ENCODE results near the gene SLC22A16.

SLC22A16 gene

DNA sequence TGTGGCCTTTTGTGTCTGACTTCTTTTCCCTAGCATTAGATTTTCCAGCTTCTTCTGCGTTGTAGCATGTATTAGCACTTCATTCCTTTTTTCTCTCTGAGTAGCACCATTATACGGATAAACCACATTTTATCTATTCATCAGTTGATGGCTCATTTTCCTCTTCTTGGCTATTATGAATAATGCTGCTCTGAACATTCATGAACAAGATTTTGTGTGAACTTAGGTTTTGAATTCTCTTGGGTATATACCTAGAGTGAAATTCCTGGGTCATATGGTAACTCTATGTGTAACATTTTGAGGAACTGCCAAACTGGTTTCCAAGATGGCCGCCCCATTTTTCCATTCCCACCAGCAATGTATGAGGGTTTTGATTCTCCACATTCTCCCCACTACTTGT lies 28.7 kb downstream of the SLC22A16 start:
- Histone ChIP-seq H3K4me1 (ENCODE audit: control insufficient read depth, insufficient read depth, low read length, poor library complexity, severe bottlenecking) (no peaks in the 10 kb centered on the region), H3K27ac (ENCODE audit: low read depth, low read length, severe bottlenecking) (no peak overlapping the region), H3K4me3 (ENCODE audit: extremely low read depth, insufficient read depth, low read length, poor library complexity, severe bottlenecking) (no peak overlapping the region), H3K9me3 (ENCODE audit: control insufficient read depth, low read length) (no peaks in the 10 kb centered on the region), H3K36me3 (ENCODE audit: control insufficient read depth, insufficient read depth, low read length) (no peaks in the 10 kb centered on the region)
- WGBS, 2 experiments (ENCODE audit: insufficient coverage in 2 of 2): 84 to 100% methylated on average over 1 to 2 of the region's 3 CpGs

DNA sequence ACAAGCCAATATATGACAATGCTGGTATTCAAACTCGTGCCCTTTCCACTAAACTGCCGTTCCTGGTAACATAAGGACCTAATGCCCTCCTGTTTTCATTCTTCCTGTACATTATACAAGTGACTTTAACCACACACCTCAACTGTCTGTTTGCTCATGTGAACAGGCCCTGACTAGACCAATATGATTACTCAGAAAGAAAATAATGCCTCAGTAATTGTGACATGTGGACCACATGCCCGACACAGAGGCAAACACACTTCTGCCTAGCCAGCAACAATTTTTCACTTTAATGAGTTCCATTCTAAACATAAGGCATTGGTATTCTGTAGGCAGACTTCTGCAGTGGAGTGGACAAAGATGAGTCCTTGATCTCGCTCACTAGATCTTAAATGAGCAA lies 30.0 kb downstream of the SLC22A16 start:
- Histone ChIP-seq H3K36me3 (ENCODE audit: control insufficient read depth, insufficient read depth, low read length) (no peaks in the 10 kb centered on the region), H3K9me3 (ENCODE audit: control insufficient read depth, low read length) (no peaks in the 10 kb centered on the region), H3K4me1 (ENCODE audit: control insufficient read depth, insufficient read depth, low read length, poor library complexity, severe bottlenecking) (no peaks in the 10 kb centered on the region), H3K4me3 (ENCODE audit: extremely low read depth, insufficient read depth, low read length, poor library complexity, severe bottlenecking) (no peak overlapping the region), H3K27ac (ENCODE audit: low read depth, low read length, severe bottlenecking) (no peak overlapping the region)
- 92 to 94% methylated on average over 2 to 3 of the region's 4 CpGs for WGBS, 2 experiments (ENCODE audit: insufficient coverage in 2 of 2)

DNA sequence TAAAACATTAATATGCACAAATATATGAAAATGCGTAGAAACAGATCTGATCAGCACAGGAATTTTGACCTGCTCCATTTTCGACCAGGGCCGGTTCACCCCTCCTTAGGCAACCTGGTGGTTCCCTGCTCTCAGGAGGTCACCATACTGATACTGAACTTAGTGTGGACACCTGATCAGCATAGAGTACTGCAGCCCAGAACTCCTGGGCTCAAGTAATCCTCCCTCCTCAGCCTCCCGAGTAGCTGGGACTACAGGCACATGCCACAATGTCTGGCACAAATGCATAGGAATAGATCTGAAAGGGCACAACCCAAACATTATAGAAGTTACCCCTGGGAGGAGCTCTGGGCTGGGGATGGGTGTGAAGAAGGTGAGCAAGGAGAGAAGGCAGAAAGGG lies 36.4 kb downstream of the SLC22A16 start:
- 92 to 95% methylated on average over 3 of the region's 4 CpGs for WGBS, 2 experiments (ENCODE audit: insufficient coverage in 2 of 2)
- Histone ChIP-seq H3K9me3 (ENCODE audit: control insufficient read depth, low read length) (no peaks in the 10 kb centered on the region), H3K4me3 (ENCODE audit: extremely low read depth, insufficient read depth, low read length, poor library complexity, severe bottlenecking) (no peak overlapping the region), H3K4me1 (ENCODE audit: control insufficient read depth, insufficient read depth, low read length, poor library complexity, severe bottlenecking) (no peaks in the 10 kb centered on the region), H3K36me3 (ENCODE audit: control insufficient read depth, insufficient read depth, low read length) (no peaks in the 10 kb centered on the region), H3K27ac (ENCODE audit: low read depth, low read length, severe bottlenecking) (no peak overlapping the region)

DNA sequence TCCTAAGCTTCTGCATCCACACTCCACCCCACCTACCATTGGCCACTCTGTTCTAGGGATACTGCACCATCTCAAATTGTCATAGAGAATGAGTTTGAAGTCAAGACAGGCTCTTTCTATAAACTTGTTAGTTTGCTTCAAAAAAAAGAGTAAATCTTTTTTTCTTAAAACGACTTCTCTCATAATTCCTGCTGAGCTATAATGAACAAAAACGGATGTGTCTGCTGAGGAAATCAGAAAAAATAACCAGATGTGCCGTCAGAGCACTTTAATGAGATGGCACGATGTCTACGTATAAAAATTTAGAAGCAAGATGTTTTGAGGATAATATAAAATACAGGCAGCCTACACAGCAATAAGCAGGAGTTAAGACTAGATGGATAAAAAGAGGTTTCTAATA lies 37.1 kb downstream of the SLC22A16 start:
- Histone ChIP-seq H3K4me1 (ENCODE audit: control insufficient read depth, insufficient read depth, low read length, poor library complexity, severe bottlenecking) (no peaks in the 10 kb centered on the region), H3K9me3 (ENCODE audit: control insufficient read depth, low read length) (no peaks in the 10 kb centered on the region), H3K4me3 (ENCODE audit: extremely low read depth, insufficient read depth, low read length, poor library complexity, severe bottlenecking) (no peak overlapping the region), H3K36me3 (ENCODE audit: control insufficient read depth, insufficient read depth, low read length) (no peaks in the 10 kb centered on the region), H3K27ac (ENCODE audit: low read depth, low read length, severe bottlenecking) (no peak overlapping the region)
- WGBS, 2 experiments (ENCODE audit: insufficient coverage in 2 of 2): 30 to 100% methylated on average over 2 to 3 of the region's 5 CpGs

DNA sequence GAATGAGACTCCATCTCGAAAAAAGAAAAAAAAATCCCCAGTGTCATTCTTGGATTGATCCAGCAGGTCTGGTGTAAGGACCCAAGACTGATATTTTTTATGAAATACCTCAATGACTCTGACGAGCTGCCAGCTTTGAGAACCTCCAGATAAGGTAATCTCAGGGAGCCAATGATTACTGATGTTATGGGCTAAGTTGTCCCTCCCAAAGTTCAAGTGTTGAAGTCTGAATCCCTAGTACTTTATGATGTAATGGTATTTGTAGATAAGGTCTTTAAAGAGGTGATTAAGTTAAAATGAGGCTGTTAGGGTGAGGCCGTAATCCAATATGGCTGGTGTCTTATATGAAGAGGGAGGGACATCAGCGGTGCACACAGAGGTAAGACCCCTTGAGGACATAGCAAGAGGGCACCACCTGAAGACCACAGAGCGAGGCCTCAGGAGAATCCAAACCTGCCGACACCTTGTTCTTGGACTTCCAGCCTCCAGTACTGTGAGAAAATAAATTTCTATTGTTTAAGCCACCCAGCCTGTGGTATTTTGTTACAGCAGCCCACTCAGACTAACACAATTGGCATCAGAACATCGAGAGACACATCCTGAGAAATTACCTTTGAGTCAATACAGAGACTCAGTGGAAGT lies 41.3 kb downstream of the SLC22A16 start:
- Histone ChIP-seq H3K27ac (ENCODE audit: low read depth, low read length, severe bottlenecking) (no peak overlapping the region), H3K4me3 (ENCODE audit: extremely low read depth, insufficient read depth, low read length, poor library complexity, severe bottlenecking) (no peak overlapping the region), H3K36me3 (ENCODE audit: control insufficient read depth, insufficient read depth, low read length) (no peaks in the 10 kb centered on the region), H3K9me3 (ENCODE audit: control insufficient read depth, low read length) (no peaks in the 10 kb centered on the region), H3K4me1 (ENCODE audit: control insufficient read depth, insufficient read depth, low read length, poor library complexity, severe bottlenecking) (no peaks in the 10 kb centered on the region)
- WGBS, 2 experiments (ENCODE audit: insufficient coverage in 2 of 2): 94 to 100% methylated on average over 3 to 4 of the region's 7 CpGs

DNA sequence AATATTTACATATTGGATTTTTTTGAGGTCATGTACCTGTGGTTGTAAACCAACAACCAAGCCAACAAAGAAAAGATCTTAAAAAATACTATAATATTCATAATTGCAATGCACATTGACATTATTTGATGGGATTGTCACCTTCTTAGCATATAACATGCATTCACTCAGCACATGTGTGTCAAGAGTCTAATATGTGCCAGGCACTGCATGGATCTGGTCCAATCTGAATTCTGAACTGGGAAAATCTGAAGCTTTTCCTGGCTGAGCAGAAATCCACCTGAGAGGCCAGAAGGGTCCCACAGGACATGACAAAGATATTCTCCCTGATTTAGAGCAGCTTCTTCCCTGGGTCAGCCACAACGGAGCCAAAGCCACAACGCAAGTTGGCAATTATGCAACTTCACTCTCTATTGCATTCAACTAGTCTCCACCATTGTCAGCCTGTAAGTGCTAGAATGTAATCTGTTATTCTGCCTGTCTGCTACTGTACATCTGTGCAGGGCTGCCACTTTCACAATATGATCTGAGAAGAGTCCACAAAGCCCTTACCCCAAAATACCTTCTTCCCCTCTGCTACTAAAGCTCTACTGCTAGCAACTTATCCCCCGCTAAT lies 44.0 kb downstream of the SLC22A16 start:
- Histone ChIP-seq H3K9me3 (ENCODE audit: control insufficient read depth, low read length) (no peaks in the 10 kb centered on the region), H3K4me3 (ENCODE audit: extremely low read depth, insufficient read depth, low read length, poor library complexity, severe bottlenecking) (no peak overlapping the region), H3K36me3 (ENCODE audit: control insufficient read depth, insufficient read depth, low read length) (no peaks in the 10 kb centered on the region), H3K27ac (ENCODE audit: low read depth, low read length, severe bottlenecking) (no peak overlapping the region), H3K4me1 (ENCODE audit: control insufficient read depth, insufficient read depth, low read length, poor library complexity, severe bottlenecking) (no peaks in the 10 kb centered on the region)
- 92% methylated on average over 2 of the region's 3 CpGs; no CpG with 5 or more reads in 1 of the 2 experiments for WGBS, 2 experiments (ENCODE audit: insufficient coverage in 2 of 2)

DNA sequence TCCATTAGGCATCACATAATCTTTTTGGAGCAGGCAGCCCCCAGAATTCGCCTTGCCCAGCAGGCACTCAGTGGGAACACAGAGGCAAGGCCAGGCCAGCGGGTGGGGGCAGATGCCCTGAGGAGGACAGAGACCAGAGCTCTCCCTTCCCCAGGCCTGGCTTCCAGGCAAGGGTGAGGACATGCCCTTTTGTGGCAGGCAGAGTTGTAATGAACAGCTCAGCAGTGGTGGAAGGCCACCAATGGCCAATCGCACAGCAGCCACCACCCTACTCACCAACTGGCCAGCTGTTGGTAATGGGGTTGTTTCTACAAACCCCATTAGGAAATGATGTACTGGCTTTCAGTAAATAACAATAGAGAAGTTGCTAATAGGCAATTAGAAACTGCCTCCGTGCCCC lies 45.7 kb downstream of the SLC22A16 start:
- Histone ChIP-seq H3K4me3 (ENCODE audit: extremely low read depth, insufficient read depth, low read length, poor library complexity, severe bottlenecking) (no peak overlapping the region), H3K27ac (ENCODE audit: low read depth, low read length, severe bottlenecking) (no peak overlapping the region), H3K9me3 (ENCODE audit: control insufficient read depth, low read length) (no peaks in the 10 kb centered on the region), H3K4me1 (ENCODE audit: control insufficient read depth, insufficient read depth, low read length, poor library complexity, severe bottlenecking) (no peaks in the 10 kb centered on the region), H3K36me3 (ENCODE audit: control insufficient read depth, insufficient read depth, low read length) (no peaks in the 10 kb centered on the region)
- 50 to 92% methylated on average over 1 to 3 of the region's 4 CpGs for WGBS, 2 experiments (ENCODE audit: insufficient coverage in 2 of 2)

DNA sequence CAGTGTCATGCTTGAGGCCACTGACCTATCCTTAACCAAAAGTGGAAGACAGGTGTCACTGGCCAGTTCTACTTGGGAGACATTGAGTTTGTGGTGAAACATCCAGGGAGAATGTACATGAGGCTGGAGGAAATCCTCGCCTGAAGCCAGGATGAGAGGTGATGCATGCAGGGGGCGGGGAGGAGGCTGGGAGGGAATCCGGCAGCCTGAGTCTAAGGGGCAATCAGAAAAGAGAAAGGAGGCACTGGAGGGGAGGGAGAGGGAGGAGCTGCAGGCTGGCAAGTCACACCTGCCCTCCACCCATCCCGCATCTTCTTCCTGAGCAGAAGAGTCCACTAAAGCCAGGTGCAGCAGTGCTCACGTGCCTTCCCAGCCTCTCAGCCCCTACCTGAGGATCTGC lies 46.2 kb downstream of the SLC22A16 start:
- WGBS, 2 experiments (ENCODE audit: insufficient coverage in 2 of 2): 47 to 54% methylated on average over 3 to 5 of the region's 5 CpGs
- Histone ChIP-seq H3K4me1 (ENCODE audit: control insufficient read depth, insufficient read depth, low read length, poor library complexity, severe bottlenecking) (no peaks in the 10 kb centered on the region), H3K36me3 (ENCODE audit: control insufficient read depth, insufficient read depth, low read length) (no peaks in the 10 kb centered on the region), H3K27ac (ENCODE audit: low read depth, low read length, severe bottlenecking) (no peak overlapping the region), H3K9me3 (ENCODE audit: control insufficient read depth, low read length) (no peaks in the 10 kb centered on the region), H3K4me3 (ENCODE audit: extremely low read depth, insufficient read depth, low read length, poor library complexity, severe bottlenecking) (no peak overlapping the region)

DNA sequence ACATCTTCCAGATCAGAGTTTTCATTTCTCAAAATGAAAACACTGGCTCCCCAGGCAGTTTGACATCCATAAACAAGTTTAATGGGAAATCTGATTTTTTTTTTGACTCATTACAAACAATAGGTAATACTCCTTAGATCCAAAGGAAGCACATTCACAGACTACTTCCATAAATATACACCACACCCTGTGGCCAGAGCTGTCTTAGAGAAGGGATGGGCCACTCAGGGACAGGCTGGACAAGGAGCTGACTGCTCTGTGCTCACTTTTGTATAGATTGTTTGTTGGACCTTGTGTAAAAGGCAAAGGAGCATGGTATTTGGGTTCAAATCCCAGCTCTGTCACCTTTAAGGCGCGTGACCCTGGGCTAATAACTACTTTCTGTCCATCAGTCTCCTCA lies 48.3 kb downstream of the SLC22A16 start:
- Histone ChIP-seq H3K4me3 (ENCODE audit: extremely low read depth, insufficient read depth, low read length, poor library complexity, severe bottlenecking) (no peak overlapping the region), H3K4me1 (ENCODE audit: control insufficient read depth, insufficient read depth, low read length, poor library complexity, severe bottlenecking) (no peaks in the 10 kb centered on the region), H3K36me3 (ENCODE audit: control insufficient read depth, insufficient read depth, low read length) (no peaks in the 10 kb centered on the region), H3K9me3 (ENCODE audit: control insufficient read depth, low read length) (no peaks in the 10 kb centered on the region), H3K27ac (ENCODE audit: low read depth, low read length, severe bottlenecking) (no peak overlapping the region)
- no CpG with 5 or more reads among the region's 2 CpGs for WGBS, 2 experiments (ENCODE audit: insufficient coverage in 2 of 2)

DNA sequence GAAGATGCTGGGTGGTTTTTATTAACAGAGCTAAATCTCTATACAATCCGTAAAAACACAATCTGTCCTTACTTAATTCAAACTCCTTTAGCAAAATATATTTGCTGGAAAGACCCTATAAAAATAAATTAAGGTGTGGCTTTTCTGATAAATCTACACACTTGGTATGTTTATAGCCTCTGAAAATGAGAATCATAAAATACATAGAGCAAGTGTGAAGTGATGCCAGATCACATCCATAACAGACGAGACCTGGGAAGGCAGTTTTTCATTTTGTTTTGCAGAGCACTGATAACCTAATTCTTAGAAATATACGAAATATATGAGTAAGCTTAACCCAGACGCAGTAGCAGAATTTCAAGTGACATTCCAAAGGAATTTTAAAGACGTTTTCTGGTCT lies 50.6 kb downstream of the SLC22A16 start:
- H3K4me3 ChIP-seq (ENCODE audit: extremely low read depth, insufficient read depth, low read length, poor library complexity, severe bottlenecking): no peak overlapping the region
- no peaks in the 10 kb centered on the region for H3K9me3 ChIP-seq (ENCODE audit: control insufficient read depth, low read length)
- WGBS, 2 experiments (ENCODE audit: insufficient coverage in 2 of 2): 83 to 86% methylated on average over 4 of the region's 5 CpGs
- H3K27ac ChIP-seq (ENCODE audit: low read depth, low read length, severe bottlenecking): no peak overlapping the region
- H3K4me1 ChIP-seq (ENCODE audit: control insufficient read depth, insufficient read depth, low read length, poor library complexity, severe bottlenecking): no peaks in the 10 kb centered on the region
- H3K36me3 ChIP-seq (ENCODE audit: control insufficient read depth, insufficient read depth, low read length): no peaks in the 10 kb centered on the region

DNA sequence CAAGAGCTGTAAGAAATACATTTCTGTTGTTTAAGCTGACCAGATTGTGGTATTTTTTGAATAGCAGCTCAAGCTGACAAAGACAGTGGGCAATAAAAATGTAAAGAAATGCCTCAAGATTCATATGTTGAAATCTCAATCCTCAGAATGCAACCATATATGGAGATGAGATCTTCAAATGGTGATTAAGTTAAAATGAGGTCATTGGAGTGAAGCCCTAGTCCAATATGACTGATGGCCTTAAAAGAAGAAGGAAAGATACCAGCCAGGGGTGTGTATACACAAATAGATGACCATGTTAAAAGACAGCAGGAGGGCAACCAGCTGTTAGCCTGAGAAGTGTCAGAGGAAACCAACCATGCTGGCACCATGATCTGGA lies 54.0 kb downstream of the SLC22A16 start:
- Histone ChIP-seq H3K9me3 (ENCODE audit: control insufficient read depth, low read length) (no peaks in the 10 kb centered on the region), H3K4me3 (ENCODE audit: extremely low read depth, insufficient read depth, low read length, poor library complexity, severe bottlenecking) (no peak overlapping the region), H3K4me1 (ENCODE audit: control insufficient read depth, insufficient read depth, low read length, poor library complexity, severe bottlenecking) (no peaks in the 10 kb centered on the region), H3K36me3 (ENCODE audit: control insufficient read depth, insufficient read depth, low read length) (no peaks in the 10 kb centered on the region), H3K27ac (ENCODE audit: low read depth, low read length, severe bottlenecking) (no peak overlapping the region)

All from mesodermal cell (in vitro differentiated cells).